AG09309 (cell line): Measurements from ENCODE around the gene MAPK1.
"Not testable (repeated sequence)": the region's sequence is repeated elsewhere in the genome, so short reads cannot be mapped to it uniquely, and the experiment has no call there.

Experiments used
- DNase-seq: peaks from one replicate; pipeline ENCODE4 v3.0.0-alpha.2; 2010; ENCODE audit warnings: low read depth
- H3K4me3 ChIP-seq: 2 replicates; pipeline ENCODE4 v1.5.1; 2011; ENCODE audit warnings: mild to moderate bottlenecking, low read depth, low read length, moderate library complexity; ENCODE audit not compliant: control insufficient read depth
- CTCF ChIP-seq: IDR thresholded peaks from 2 replicates; pipeline ENCODE4 v1.5.1; 2011; ENCODE audit warnings: mild to moderate bottlenecking, low read depth, low read length, inconsistent platforms; ENCODE audit not compliant: insufficient read depth, control insufficient read depth; ENCODE audit errors: missing control alignments

Gene MAPK1

GRCh38 chr22:21752276-21752675 is 115.2 kb downstream of the MAPK1 start:
- no peak for TF ChIP-seq CTCF
- no peak overlapping the region for H3K4me3 ChIP-seq
- DNase-seq = no peak

- no peak for TF ChIP-seq CTCF
- DNase-seq = no peak
- no peak overlapping the region for H3K4me3 ChIP-seq
Measured at GRCh38 chr22:21745948-21746347, 121.5 kb downstream of the MAPK1 start.

- not testable (repeated sequence) for H3K4me3 ChIP-seq, DNase-seq
Measured at GRCh38 chr22:21744917-21745316, 122.5 kb downstream of the MAPK1 start.

GRCh38 chr22:21741790-21742189 is 125.7 kb downstream of the MAPK1 start:
- DNase-seq = no peak
- no peak for TF ChIP-seq CTCF
- no peak overlapping the region for H3K4me3 ChIP-seq

- no peak overlapping the region for H3K4me3 ChIP-seq
- DNase-seq = no peak
- TF ChIP-seq CTCF = no peak
Measured at GRCh38 chr22:21741059-21741458, 126.4 kb downstream of the MAPK1 start.

GRCh38 chr22:21739828-21740377 is 127.5 kb downstream of the MAPK1 start:
- TF ChIP-seq CTCF = no peak
- no peak overlapping the region for H3K4me3 ChIP-seq
- no peak for DNase-seq

- no peak overlapping the region for H3K4me3 ChIP-seq
- DNase-seq = no peak
- no peak for TF ChIP-seq CTCF
Measured at GRCh38 chr22:21738966-21739365, 128.5 kb downstream of the MAPK1 start.

GRCh38 chr22:21738081-21738480 is 129.4 kb downstream of the MAPK1 start:
- no peak overlapping the region for H3K4me3 ChIP-seq
- DNase-seq = no peak
- TF ChIP-seq CTCF = no peak
